NB4 (cell line): ENCODE data around the gene CDHR1.

Source experiments
- DNase-seq: peaks from one replicate; pipeline ENCODE4 v3.0.0; 2010; ENCODE audit warnings: low read depth
- H3K4me3 ChIP-seq: one replicate; pipeline ENCODE4 v1.5.1; 2011; ENCODE audit warnings: mild to moderate bottlenecking, low read depth, low read length, moderate library complexity
- CTCF ChIP-seq: IDR thresholded peaks from one replicate; pipeline ENCODE4 v1.5.1; 2012; ENCODE audit warnings: low read depth, low read length
- MYC ChIP-seq: IDR thresholded peaks from 2 replicates; pipeline ENCODE4 v1.6.1; 2011; ENCODE audit warnings: low read depth, low read length
- POLR2A ChIP-seq: IDR thresholded peaks from 2 replicates; pipeline ENCODE4 v1.6.1; 2011; ENCODE audit warnings: mild to moderate bottlenecking; ENCODE audit not compliant: insufficient read length; ENCODE audit errors: extremely low read depth
- TF ChIP-seq, protein P1 (sequence below): IDR thresholded peaks from 2 replicates; pipeline ENCODE4 v1.6.1; 2011; ENCODE audit warnings: low read depth, low read length

CDHR1 gene

DNA sequence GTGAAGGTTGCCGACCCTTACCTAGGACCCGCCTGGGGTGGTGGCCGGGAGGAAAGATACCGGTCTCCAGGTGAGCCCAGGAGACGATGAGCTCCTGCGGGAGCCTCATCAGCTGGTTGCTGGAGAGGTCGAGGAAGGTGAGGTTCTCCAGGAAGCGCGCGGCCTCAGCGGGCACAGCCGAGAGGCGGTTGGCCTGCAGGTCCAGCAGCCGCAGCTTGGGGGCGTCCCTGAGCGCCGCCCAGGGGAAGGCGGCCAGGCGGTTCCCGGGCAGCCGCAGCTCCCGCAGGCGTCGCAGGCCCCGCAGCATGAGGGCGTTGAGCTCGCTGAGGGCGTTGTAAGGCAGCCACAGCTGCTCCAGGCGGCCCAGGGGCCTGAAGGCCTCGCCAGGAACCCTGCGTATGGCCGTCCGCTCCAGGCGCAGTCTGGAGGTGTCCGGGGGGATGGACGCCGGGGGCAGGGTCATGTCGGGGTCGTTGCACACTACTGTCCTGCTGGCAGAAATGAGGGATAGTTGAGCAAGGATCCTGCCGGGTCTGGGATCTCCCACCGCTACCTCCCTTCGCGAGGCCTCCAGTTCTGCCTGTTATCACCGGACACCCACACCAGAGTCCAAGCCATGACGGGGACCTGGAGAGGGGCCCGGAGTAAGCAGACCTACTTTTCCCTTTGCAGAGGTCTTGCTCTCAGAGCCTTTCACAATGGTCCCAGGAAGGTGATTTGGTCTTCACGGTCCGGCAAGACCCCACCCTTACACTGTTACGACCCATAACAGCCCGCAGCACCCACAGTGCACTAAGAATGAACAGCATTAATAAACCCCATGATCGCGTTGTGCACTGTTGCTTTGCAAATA, 43.1 kb downstream of the CDHR1 start:
- no peak overlapping the region for H3K4me3 ChIP-seq
- no peak for DNase-seq
- TF ChIP-seq, protein P1, sequence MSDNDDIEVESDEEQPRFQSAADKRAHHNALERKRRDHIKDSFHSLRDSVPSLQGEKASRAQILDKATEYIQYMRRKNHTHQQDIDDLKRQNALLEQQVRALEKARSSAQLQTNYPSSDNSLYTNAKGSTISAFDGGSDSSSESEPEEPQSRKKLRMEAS = no peak
- no peak for TF ChIP-seq MYC
- TF ChIP-seq POLR2A = no peak
- TF ChIP-seq CTCF = no peak

DNA sequence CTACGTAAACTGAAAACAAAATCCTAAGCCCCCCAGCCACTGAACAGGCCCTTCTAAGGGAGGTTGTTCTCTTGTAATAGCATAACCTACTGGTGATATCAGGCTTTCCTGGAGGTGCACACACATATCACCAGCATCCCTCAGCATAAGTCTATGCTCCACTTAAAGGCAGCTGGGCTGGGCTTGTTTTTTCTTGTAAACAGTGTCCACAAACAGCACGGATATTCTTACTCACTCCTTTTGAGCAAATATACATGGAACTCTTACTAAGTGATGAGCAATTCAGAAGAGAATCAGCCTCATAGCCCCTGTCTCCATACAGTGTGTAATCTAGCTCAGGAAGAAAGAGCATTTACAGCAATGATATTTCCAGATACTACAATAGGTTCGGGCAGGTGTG, 44.6 kb downstream of the CDHR1 start:
- TF ChIP-seq, protein P1 = no peak
- no peak for TF ChIP-seq CTCF
- no peak for TF ChIP-seq POLR2A
- no peak for TF ChIP-seq MYC
- no peak overlapping the region for H3K4me3 ChIP-seq
- no peak for DNase-seq

- TF ChIP-seq, protein P1 = no peak
- no peak for TF ChIP-seq CTCF
- no peak for TF ChIP-seq POLR2A
- TF ChIP-seq MYC = no peak
- DNase-seq = no peak
- no peak within 1 kb of the TSS for H3K4me3 ChIP-seq
These were observed 47.0 kb downstream of the CDHR1 start, which contains the start of gene LRIT1 for GRCh38 chr10:84241185-84241790. Gene LRIT1 (minus strand): TSS chr10:84241546. CDS start chr10:84241439, 107 bp downstream.

DNA sequence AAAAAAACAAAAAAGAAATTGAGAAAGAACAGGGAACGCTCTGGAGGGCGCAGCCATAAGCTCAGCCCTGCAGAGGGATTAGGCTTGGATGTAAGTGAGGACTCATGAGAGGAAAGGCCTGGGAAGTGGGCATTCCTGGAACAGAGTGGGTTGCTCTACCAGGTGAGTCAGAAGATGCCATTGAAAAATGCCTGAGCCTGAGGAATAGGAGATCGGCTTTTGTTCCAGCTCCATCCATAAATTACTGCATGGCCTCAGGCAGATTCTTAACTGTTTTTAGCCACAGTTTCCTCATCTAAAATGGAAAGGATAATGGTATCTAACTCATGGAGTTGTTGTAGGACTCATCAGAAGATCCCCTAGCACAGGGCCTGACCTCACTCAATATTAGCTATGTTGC, 49.4 kb downstream of the CDHR1 start:
- no peak overlapping the region for H3K4me3 ChIP-seq
- DNase-seq = no peak
- TF ChIP-seq, protein P1 = no peak
- TF ChIP-seq CTCF (no peak), MYC (no peak), POLR2A (no peak)

GRCh38 chr10:84244651-84245270, 50.4 kb downstream of the CDHR1 start, which contains the start of gene RGR:
Gene RGR (plus strand): TSS chr10:84245053. CDS start chr10:84245091, 38 bp downstream.
- TF ChIP-seq MYC = no peak
- no peak for TF ChIP-seq POLR2A
- TF ChIP-seq CTCF = no peak
- TF ChIP-seq, protein P1 = no peak
- DNase-seq = no peak
- no peak within 1 kb of the TSS for H3K4me3 ChIP-seq
